Stimulated activated CD4-positive, alpha-beta T cell treated with anti-CD3 and anti-CD28 coated beads, Interleukin-2, amount 100 ng/mL, for 48 hours (primary cell): ENCODE measurements around the gene ERCC1.

Experiments used
- DNase-seq, 2 donors: peaks; one replicate each; pipeline ENCODE4 v3.0.0-alpha.2; 2020

Gene ERCC1

DNA sequence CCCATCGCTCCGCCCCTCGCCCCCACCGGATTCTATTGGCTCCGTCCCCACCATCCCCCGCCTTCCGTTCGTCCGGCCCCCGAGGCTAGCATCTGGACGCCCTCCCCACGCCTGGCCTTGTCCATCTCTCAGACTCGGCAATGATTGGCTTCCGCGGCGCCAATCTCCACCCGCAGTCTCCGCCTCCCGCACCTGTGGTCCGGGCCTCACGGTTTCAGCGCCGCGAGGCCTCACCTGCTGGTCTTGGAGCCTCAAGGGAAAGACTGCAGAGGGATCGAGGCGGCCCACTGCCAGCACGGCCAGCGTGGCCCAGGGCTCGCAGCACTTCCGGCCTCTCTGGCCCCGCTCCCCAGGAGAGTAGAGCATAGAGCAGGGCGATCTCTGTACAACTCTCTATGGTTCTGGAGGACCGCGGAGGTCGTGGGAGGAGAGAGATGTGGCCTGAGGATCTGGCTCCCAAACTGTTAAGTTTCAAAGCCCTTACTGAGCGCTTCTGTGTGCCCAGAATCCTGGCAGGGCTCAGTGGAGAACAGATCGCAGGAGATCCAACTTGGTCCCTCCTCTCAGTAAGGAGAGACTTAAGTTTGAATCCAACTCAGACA lies at the start of gene ERCC1:
Gene ERCC1 (minus strand): TSS at position 329 of the 602 bp plus-strand sequence. CDS start 543 bp downstream, outside the sequence.
- peak; percentile 55 to 87 for DNase-seq

- DNase-seq = no peak
These were observed 49.6 kb upstream of the ERCC1 start for GRCh38 chr19:45473367-45473681.

- DNase-seq = no peak
These were observed 49.0 kb upstream of the ERCC1 start for GRCh38 chr19:45472563-45473366.

DNA sequence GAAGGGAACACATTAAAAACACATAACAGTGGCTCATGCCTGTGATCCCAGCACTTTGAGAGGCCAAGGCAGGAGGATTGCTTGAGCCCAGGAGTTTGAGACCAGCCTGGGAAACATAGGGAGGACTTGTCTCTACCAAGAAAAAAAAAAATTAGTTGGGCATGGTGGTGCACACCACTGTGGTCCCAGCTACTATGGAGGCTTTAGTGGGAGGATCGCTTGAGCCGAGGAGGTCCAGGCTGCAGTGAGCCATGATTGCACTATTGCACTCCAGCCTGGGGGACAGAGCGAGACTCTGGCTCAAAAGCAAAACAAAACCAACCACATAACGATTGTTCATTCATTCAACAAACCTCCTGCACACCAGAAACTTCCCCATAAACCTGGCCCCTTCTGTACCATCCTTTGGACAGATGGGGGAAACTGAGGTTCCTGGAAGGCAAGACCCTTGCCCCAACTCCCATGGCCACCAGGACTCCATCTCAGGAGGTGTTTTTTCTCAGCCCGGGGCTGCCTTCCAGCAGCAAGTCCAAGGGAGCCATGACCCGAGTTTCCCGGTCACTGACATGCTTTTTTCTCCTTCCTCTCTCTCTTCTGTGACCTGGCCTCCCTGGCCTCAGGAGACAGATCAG lies 48.3 kb upstream of the ERCC1 start:
- no peak for DNase-seq

DNA sequence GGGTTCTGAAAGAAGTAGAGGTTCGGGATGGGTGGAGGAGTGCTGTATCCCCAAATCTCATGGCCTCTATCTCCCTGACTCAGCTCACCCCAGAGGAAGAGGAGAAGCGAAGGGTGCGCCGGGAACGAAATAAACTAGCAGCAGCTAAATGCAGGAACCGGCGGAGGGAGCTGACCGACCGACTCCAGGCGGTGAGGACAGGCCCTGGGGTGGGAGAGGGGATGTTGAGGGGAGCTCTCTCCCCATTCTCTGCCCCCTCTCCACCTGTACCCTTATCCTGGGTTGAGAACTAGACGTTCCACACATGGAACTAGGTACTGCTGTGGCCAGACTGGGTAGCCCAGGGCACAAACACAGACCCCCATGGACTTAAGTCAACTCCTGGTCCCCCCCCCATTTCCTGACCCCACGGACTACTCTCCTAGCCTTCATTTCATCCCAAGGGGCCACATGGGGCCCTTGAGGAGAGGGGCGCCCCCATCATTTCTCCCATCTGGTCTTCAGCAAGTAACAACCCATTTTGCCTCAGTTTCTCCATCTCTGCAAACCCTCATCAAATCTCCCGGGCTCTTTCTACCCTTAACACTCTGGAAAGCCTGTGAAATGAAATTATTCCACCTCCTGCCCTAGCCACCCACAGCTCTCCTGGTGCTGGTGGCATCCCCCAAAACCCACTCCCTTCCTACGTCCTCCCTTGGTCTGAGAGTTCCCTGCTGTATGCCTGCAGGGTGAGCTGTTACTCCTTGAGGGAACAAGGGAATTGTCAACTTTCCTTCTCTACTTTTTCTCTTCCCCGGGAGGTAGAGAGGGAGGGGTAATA lies 47.6 kb upstream of the ERCC1 start:
- DNase-seq = no peak

- DNase-seq = no peak
These were observed 47.0 kb upstream of the ERCC1 start for GRCh38 chr19:45470762-45471081.

GRCh38 chr19:45469945-45470761 lies 46.4 kb upstream of the ERCC1 start:
- DNase-seq = no peak

DNA sequence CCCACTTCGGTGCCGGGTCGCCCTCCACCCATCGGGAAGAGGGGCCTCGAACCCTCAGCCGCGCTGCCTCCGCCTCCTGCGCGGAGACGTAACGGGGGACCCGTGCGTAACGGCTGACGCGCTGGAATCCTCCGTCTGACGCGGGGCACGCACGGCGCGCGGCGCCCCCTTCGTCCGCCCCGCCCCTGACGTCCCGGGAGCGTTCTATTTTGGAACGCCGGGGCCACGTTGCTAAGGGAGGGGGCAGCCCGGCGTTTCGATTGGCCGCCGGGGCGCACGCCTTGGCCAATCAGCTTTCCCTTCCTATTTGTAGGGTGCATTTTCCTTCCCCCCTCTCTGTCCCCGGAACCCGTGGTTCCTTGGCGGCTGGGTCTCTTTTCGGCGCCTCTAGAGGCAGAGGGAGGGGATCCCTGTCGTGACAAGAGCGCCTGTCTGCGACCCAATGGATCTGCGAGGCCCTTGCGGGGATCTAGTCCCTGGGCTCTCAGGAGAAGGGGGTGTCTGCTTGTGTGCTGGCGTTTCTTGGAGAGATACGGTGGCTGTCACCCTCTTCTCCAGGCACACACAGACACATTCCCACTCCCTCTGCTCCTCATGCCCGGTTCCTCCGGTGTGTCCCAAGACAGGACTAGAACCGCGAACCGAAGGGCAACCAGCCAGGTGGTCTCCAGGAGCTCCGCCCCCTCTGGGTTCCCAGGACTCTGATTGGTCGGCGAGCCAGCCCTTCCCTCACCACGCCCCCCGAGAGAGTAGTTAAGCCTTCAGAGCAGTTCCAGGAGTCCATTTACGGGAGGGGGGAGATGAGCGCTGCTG lies 45.6 kb upstream of the ERCC1 start:
- DNase-seq = peak; percentile 88 to 90

GRCh38 chr19:45468803-45469131 lies 45.0 kb upstream of the ERCC1 start:
- DNase-seq = no peak

DNA sequence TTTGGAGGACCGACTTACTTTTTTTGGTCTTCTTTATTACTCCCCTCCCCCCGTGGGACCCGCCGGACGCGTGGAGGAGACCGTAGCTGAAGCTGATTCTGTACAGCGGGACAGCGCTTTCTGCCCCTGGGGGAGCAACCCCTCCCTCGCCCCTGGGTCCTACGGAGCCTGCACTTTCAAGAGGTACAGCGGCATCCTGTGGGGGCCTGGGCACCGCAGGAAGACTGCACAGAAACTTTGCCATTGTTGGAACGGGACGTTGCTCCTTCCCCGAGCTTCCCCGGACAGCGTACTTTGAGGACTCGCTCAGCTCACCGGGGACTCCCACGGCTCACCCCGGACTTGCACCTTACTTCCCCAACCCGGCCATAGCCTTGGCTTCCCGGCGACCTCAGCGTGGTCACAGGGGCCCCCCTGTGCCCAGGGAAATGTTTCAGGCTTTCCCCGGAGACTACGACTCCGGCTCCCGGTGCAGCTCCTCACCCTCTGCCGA lies 44.5 kb upstream of the ERCC1 start:
- no peak for DNase-seq

DNA sequence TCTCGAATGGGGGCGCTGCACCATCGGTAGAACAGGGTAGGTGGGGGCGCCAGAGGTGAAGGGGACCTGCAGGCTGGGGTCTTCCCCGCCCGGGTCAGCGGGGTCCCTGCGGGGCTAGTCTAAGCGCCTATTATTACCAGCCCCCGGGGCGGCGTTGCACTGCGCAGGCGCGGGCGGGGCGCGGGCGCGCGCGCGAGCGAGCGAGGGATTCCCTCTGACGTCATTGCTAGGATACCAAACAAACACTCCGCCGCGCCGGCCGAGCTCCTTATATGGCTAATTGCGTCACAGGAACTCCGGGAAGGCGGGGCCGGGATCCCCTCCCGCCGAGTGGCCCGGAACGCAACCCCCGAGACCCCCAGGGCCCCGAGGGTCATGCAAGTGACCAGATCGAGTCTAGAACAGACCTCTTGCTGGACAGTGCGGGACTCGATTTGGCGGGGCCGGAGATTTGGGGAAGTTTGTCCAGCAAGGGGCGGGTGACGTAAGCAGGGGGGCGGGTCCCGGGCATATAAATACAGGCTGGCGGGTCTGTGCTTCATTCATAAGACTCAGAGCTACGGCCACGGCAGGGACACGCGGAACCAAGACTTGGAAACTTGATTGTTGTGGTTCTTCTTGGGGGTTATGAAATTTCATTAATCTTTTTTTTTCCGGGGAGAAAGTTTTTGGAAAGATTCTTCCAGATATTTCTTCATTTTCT lies 43.9 kb upstream of the ERCC1 start, which contains the start of gene FOSB:
Gene FOSB (plus strand): TSS at position 541 of the 703 bp plus-strand sequence. CDS start 591 bp downstream, outside the sequence.
- DNase-seq = peak; percentile 90

- no peak for DNase-seq
These were observed 43.4 kb upstream of the ERCC1 start for GRCh38 chr19:45467115-45467455.

DNA sequence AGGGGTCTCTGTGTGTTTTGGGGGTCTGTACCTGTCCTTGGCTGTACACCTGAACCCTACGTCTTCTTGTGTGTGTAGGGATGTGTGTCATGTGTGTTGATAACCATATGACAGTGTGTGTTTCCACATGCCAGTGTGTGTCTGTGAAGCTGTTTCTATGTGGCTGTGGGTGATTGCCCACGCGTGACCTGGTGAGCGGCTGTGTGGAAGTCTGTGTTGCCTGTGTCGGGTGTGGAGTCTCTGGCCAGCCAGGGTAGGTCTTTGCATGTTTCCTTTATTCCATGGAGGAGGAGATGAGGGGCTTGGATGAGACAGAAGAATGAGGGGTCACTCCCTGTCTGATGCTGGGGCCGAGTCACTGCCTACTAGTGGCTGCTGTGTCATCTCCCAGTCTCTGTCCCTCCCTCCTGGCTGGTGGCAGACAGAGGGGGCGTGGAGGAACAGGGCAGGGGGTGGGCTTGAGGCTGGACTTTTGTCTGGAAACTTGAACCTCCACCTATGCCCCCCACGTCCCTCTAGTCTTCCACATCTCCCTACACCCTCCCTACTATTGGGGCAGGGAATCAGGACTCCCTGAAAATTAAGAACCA lies 41.2 kb upstream of the ERCC1 start:
- DNase-seq = no peak

GRCh38 chr19:45464274-45464673 lies 40.6 kb upstream of the ERCC1 start:
- no peak for DNase-seq

GRCh38 chr19:45463241-45463640 lies 39.5 kb upstream of the ERCC1 start:
- DNase-seq = no peak

GRCh38 chr19:45462174-45462573 lies 38.5 kb upstream of the ERCC1 start:
- no peak for DNase-seq

GRCh38 chr19:45460807-45461347 lies 37.2 kb upstream of the ERCC1 start:
- no peak for DNase-seq

GRCh38 chr19:45457776-45458175 lies 34.1 kb upstream of the ERCC1 start:
- DNase-seq = no peak

DNA sequence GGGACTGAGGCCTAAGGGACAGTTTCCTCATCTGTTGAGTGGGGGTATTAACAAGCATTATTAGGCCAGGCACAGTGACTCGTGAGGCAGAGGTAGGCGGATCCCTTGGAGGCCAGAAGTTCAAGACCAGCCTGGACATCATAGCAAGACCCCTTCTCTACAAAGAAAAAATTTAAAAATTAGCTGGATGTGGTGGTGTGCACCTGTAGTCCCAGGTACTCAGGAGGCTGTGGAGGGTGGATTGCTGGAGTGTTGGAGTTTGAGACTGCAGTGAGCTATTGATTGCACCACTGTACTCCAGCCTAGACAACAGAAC lies 32.7 kb upstream of the ERCC1 start:
- DNase-seq = no peak

DNA sequence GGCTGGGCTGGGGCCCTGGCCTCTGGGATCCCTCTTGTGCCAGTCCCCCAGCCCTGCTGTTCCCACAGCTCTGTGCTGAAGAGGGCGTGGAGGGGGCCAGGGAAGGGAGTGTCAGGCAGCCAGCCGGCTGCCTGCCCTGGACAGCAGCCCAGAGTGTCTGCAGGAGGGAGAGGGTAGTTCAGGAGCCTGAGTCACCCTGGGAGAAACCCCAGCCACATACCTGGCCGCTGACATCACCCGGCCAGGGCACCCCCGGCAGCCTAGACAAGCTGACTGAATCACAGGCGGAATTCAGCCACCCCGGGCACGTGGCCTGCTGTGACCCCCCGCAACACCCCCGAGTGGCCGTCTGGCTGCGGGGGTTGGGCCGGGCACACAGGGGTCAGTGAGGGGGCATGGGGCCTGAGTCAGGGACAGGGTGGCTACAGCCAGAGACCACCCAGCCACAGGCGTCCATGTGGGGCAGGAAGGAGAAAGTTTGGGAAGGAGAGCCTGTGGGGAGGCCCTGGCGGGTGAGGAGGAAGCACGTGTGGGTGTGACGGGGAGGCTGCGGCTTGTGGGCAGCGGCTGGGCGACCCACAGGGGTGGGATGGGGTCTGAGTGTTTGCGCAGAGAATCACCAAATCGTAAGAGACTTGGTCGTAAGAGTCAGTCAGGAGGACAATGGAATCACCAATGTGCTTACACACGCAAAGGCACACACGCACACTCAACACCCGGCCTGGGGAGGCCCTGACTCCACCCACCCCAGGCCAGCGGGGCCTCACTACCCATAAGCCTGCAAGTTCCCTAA lies 32.2 kb upstream of the ERCC1 start:
- DNase-seq = peak in 1 of 2 donors; percentile 39
